Measurements from ENCODE around the gene SNX30. TPM values are rescaled to one million over a fixed set of nuclear protein-coding genes. Genes with fewer than 3 reads are reported as not detected.

The SNX30 gene
- total RNA-seq, 1 experiment from 2014 or later: 24.8 TPM

- no peaks in the 10 kb centered on the region for H3K27me3 ChIP-seq
- no peak for DNase-seq
- no peak overlapping the region for H3K4me3 ChIP-seq
- no peaks in the 10 kb centered on the region for H3K4me1 ChIP-seq
- H3K9me3 ChIP-seq (replicated peaks): 0 out of 2 replicates have a peak, but pooled peaks cover 4% of the 10 kb centered on the region
- H3K36me3 ChIP-seq: no peaks in the 10 kb centered on the region
- H3K27ac ChIP-seq: no peak overlapping the region
These were observed 11.5 kb downstream of the SNX30 start for GRCh38 chr9:112761912-112762655.

- no peak for DNase-seq
- no peak overlapping the region for H3K27ac ChIP-seq
- no peaks in the 10 kb centered on the region for H3K27me3 ChIP-seq
- H3K9me3 ChIP-seq (replicated peaks): 0 out of 2 replicates have a peak, but pooled peaks cover 4% of the 10 kb centered on the region
- H3K36me3 ChIP-seq: no peaks in the 10 kb centered on the region
- H3K4me1 ChIP-seq: no peaks in the 10 kb centered on the region
- H3K4me3 ChIP-seq: no peak overlapping the region
These were observed 12.4 kb downstream of the SNX30 start for GRCh38 chr9:112762726-112763518.

GRCh38 chr9:112764344-112764743 is 13.8 kb downstream of the SNX30 start:
- no peak for DNase-seq
- Histone ChIP-seq H3K4me1 (no peaks in the 10 kb centered on the region), H3K36me3 (no peaks in the 10 kb centered on the region; the same call in 1 of the 2 replicates)

GRCh38 chr9:112764837-112765236 is 14.3 kb downstream of the SNX30 start:
- Histone ChIP-seq H3K27me3 (no peaks in the 10 kb centered on the region), H3K4me3 (no peak overlapping the region), H3K4me1 (no peaks in the 10 kb centered on the region), H3K36me3 (no peaks in the 10 kb centered on the region; the same call in 1 of the 2 replicates), H3K27ac (no peak overlapping the region), H3K9me3 (replicated peaks) (0 out of 2 replicates have a peak, but pooled peaks cover 4% of the 10 kb centered on the region)
- no peak for DNase-seq

More at GRCh38 chr9:112764344-112764743, 13.8 kb downstream of the SNX30 start:
- Histone ChIP-seq H3K9me3 (replicated peaks) (0 out of 2 replicates have a peak, but pooled peaks cover 4% of the 10 kb centered on the region), H3K4me3 (no peak overlapping the region), H3K27ac (no peak overlapping the region), H3K27me3 (no peaks in the 10 kb centered on the region)

- Histone ChIP-seq H3K36me3 (no peaks in the 10 kb centered on the region; the same call in 1 of the 2 replicates), H3K27me3 (no peaks in the 10 kb centered on the region), H3K4me3 (no peak overlapping the region), H3K4me1 (no peaks in the 10 kb centered on the region), H3K9me3 (replicated peaks) (0 out of 2 replicates have a peak, but pooled peaks cover 4% of the 10 kb centered on the region), H3K27ac (no peak overlapping the region)
- no peak for DNase-seq
These were observed 14.7 kb downstream of the SNX30 start for GRCh38 chr9:112765281-112765680.

GRCh38 chr9:112771359-112772214 is 21.0 kb downstream of the SNX30 start:
- H3K4me1 ChIP-seq: no peaks in the 10 kb centered on the region
- H3K27ac ChIP-seq: no peak overlapping the region
- H3K36me3 ChIP-seq: no peaks in the 10 kb centered on the region; the same call in 1 of the 2 replicates
- H3K4me3 ChIP-seq: no peak overlapping the region
- DNase-seq: no peak
- H3K27me3 ChIP-seq: no peaks in the 10 kb centered on the region
- H3K9me3 ChIP-seq (replicated peaks): 0 out of 2 replicates have a peak, but pooled peaks cover 2% of the 10 kb centered on the region

- Histone ChIP-seq H3K27me3 (no peaks in the 10 kb centered on the region), H3K4me1 (no peaks in the 10 kb centered on the region), H3K4me3 (no peak overlapping the region), H3K36me3 (no peaks in the 10 kb centered on the region; the same call in 1 of the 2 replicates), H3K27ac (no peak overlapping the region), H3K9me3 (replicated peaks) (no peaks in the 10 kb centered on the region)
- no peak for DNase-seq
These were observed 21.6 kb downstream of the SNX30 start for GRCh38 chr9:112772215-112772509.

GRCh38 chr9:112772551-112772950 is 22.0 kb downstream of the SNX30 start:
- no peaks in the 10 kb centered on the region for H3K4me1 ChIP-seq
- H3K27ac ChIP-seq: no peak overlapping the region
- no peak overlapping the region for H3K4me3 ChIP-seq
- no peak for DNase-seq
- H3K36me3 ChIP-seq: no peaks in the 10 kb centered on the region; the same call in 1 of the 2 replicates
- H3K9me3 ChIP-seq (replicated peaks): no peaks in the 10 kb centered on the region
- H3K27me3 ChIP-seq: no peaks in the 10 kb centered on the region

GRCh38 chr9:112774006-112774996 is 23.7 kb downstream of the SNX30 start:
- DNase-seq: no peak

GRCh38 chr9:112777914-112778313 is 27.4 kb downstream of the SNX30 start:
- Histone ChIP-seq H3K4me1 (no peaks in the 10 kb centered on the region), H3K27me3 (no peaks in the 10 kb centered on the region), H3K36me3 (no peaks in the 10 kb centered on the region), H3K9me3 (replicated peaks) (no peaks in the 10 kb centered on the region), H3K27ac (no peak overlapping the region), H3K4me3 (no peak overlapping the region)
- DNase-seq: no peak

More at GRCh38 chr9:112774006-112774996, 23.7 kb downstream of the SNX30 start:
- Histone ChIP-seq H3K27ac (no peak overlapping the region), H3K36me3 (no peaks in the 10 kb centered on the region), H3K4me3 (no peak overlapping the region), H3K27me3 (no peaks in the 10 kb centered on the region), H3K9me3 (replicated peaks) (no peaks in the 10 kb centered on the region), H3K4me1 (no peaks in the 10 kb centered on the region)

GRCh38 chr9:112780450-112781036 is 30.0 kb downstream of the SNX30 start:
- Histone ChIP-seq H3K27ac (no peak overlapping the region), H3K4me3 (no peak overlapping the region), H3K36me3 (no peaks in the 10 kb centered on the region), H3K27me3 (no peaks in the 10 kb centered on the region), H3K4me1 (no peaks in the 10 kb centered on the region), H3K9me3 (replicated peaks) (no peaks in the 10 kb centered on the region)
- no peak for DNase-seq

- H3K36me3 ChIP-seq: no peaks in the 10 kb centered on the region
- DNase-seq: no peak
- H3K4me3 ChIP-seq: no peak overlapping the region
- H3K27ac ChIP-seq: no peak overlapping the region
- no peaks in the 10 kb centered on the region for H3K27me3 ChIP-seq
- no peaks in the 10 kb centered on the region for H3K9me3 ChIP-seq (replicated peaks)
- no peaks in the 10 kb centered on the region for H3K4me1 ChIP-seq
These were observed 31.7 kb downstream of the SNX30 start for GRCh38 chr9:112782218-112782617.

- Histone ChIP-seq H3K36me3 (no peaks in the 10 kb centered on the region), H3K27ac (no peak overlapping the region), H3K27me3 (no peaks in the 10 kb centered on the region), H3K9me3 (replicated peaks) (no peaks in the 10 kb centered on the region), H3K4me1 (no peaks in the 10 kb centered on the region), H3K4me3 (no peak overlapping the region)
- DNase-seq: peak in 1 of 2 experiments; percentile 13
These were observed 33.0 kb downstream of the SNX30 start for GRCh38 chr9:112783551-112783954.
